ENCODE data around the gene SERPINB11. TPM values are rescaled to one million over a fixed set of nuclear protein-coding genes. Genes with fewer than 3 reads are reported as not detected.
"Not testable (repeated sequence)": the region's sequence is repeated elsewhere in the genome, so short reads cannot be mapped to it uniquely, and the experiment has no call there.

The SERPINB11 gene
- polyA plus RNA-seq, 4 donors: not detected

GRCh38 chr18:63725682-63726480, 23.1 kb downstream of the SERPINB11 start:
- peak in 1 of 4 donors; percentile 21 for DNase-seq (ENCODE audit: low read depth in 4 of 4, low spot score in 3 of 4)

DNA sequence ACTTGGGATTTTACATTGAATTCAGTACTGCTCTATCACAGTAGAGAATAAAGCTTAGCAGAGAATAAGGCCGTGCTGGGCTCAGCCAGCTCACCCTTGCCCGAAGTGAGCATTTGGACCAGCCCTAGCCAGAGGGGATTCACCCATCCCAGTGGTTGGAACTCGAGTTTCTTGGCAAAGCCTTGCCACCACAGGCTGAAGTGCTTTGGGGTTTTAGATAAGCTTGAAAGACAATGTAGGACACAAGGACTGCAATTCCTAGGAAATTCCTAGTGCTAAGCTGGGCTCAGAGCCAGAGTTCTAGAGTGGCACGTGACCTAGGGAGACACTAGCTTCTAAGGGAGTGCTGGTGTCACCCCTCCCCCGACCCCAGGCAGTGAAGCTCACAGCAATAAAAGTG, 28.0 kb downstream of the SERPINB11 start:
- no peak for DNase-seq (ENCODE audit: low read depth in 4 of 4, low spot score in 3 of 4)

GRCh38 chr18:63731215-63731614, 28.5 kb downstream of the SERPINB11 start:
- no peak for DNase-seq (ENCODE audit: low read depth in 4 of 4, low spot score in 3 of 4)

DNA sequence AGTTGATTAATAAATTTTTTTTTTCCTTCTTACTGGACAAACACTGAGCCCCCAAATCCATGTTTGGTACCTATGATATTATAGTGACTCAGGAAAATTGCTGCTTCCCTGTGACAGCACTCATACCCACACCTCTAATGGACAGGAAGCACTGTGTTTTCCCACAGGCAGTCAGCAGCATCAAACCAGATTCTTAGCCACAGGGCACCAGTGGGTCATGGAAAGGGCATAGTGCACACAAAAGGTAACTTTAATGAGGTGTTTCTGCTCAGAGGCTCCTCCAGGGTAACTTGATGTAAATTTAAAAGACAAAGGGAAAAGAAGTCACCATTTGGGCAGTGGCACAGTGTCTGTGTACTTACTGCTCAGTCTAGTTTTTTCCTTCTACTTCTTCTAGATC, 34.1 kb downstream of the SERPINB11 start:
- DNase-seq (ENCODE audit: low read depth in 4 of 4, low spot score in 3 of 4): no peak

GRCh38 chr18:63741769-63742168, 39.0 kb downstream of the SERPINB11 start:
- no peak for DNase-seq (ENCODE audit: low read depth in 4 of 4, low spot score in 3 of 4)

DNA sequence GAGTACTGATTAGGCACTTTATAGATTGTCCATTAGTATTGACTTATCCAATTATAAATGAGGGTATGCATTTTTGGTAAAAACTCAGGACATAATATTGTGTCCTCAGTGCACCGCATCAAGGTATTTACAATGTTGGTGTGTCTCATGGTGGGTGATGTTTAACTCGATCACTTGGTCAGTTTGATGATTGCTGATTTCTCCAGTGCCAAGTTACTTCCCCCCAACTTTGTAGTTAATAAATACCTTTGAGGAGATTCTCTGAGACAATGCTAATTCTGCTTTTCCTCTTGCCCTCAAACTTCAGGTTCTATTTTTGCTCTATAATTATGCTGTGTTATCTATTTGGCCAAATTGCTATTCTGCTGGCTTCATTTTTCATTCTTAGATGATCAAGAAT, 44.2 kb downstream of the SERPINB11 start:
- DNase-seq (ENCODE audit: low read depth in 4 of 4, low spot score in 3 of 4): no peak

DNA sequence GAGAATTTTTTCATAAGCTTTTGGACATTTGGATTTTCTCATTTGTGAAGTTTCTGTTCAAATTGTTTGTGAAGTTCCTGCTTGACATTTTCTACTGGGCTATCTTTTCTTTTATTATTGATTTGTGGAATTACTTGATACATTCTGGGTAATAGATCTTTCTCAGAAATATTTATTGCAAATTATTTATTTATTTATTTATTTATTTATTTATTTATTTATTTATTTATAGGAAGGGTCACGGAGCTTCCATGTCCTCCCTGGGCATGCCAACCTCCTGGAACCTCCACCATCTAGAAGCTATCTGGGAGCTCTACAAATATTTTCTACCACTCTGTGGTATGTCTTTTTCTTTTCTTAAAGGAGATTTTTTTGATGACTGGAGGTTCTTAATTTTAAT, 46.7 kb downstream of the SERPINB11 start:
- DNase-seq (ENCODE audit: low read depth in 4 of 4, low spot score in 3 of 4): no peak

- no peak for DNase-seq (ENCODE audit: low read depth in 4 of 4, low spot score in 3 of 4)
Observed at GRCh38 chr18:63752636-63753035, 49.9 kb downstream of the SERPINB11 start.

- no peak for DNase-seq (ENCODE audit: low read depth in 4 of 4, low spot score in 3 of 4)
Observed at GRCh38 chr18:63753676-63754075, 50.9 kb downstream of the SERPINB11 start.

- no peak for DNase-seq (ENCODE audit: low read depth in 4 of 4, low spot score in 3 of 4)
Observed at GRCh38 chr18:63757541-63757940, 54.8 kb downstream of the SERPINB11 start.

DNA sequence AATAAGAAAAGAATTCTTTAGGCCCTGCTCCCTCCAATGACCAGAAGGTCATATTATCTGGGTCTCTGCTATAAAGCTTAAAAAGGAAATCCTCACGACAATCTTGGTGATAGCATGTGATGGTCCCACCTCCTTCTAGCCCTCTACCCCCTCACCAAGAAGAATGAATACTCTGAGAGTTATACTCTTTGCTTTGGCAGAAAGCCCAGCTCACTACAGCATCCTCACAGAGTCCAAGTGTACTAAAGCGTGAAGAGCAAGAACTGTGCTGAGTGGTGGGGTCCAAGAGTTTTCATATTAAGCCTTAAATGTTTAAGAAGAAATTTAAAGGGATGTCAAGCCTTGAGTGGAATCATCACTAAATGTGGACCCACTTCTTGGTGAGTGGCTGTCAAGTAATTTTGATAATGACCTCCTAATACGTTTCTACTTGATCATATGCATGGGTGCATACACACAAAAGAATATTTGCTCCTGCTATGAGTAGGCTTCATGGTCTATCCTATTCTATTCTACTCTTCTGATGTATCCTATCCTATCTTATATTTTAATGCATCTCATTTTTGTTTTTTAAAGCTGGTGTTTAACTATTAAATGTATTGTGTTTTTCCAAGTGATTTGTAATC, 56.0 kb downstream of the SERPINB11 start:
- peak in 1 of 4 donors; percentile 10 for DNase-seq (ENCODE audit: low read depth in 4 of 4, low spot score in 3 of 4)

GRCh38 chr18:63759786-63760185, 57.0 kb downstream of the SERPINB11 start:
- DNase-seq (ENCODE audit: low read depth in 4 of 4, low spot score in 3 of 4): not testable (repeated sequence)

GRCh38 chr18:63762518-63762917, 59.8 kb downstream of the SERPINB11 start:
- DNase-seq (ENCODE audit: low read depth in 4 of 4, low spot score in 3 of 4): no peak

GRCh38 chr18:63763831-63764600, 61.3 kb downstream of the SERPINB11 start:
- DNase-seq (ENCODE audit: low read depth in 4 of 4, low spot score in 3 of 4): no peak

GRCh38 chr18:63765837-63766236, 63.1 kb downstream of the SERPINB11 start:
- no peak for DNase-seq (ENCODE audit: low read depth in 4 of 4, low spot score in 3 of 4)

Other genes with a start within 250 kb of the SERPINB11 start
- under 1 TPM in 2 of 4 donors, not detected in 2; 0.04 to 0.09 TPM for gene SERPINB5, start 226.0 kb upstream of the SERPINB11 start, polyA plus RNA-seq (ENCODE audit: insufficient read length in 4 of 4)
- not detected for gene SERPINB12, start 160.6 kb upstream of the SERPINB11 start, polyA plus RNA-seq (ENCODE audit: insufficient read length in 4 of 4)
- gene SERPINB13, start 115.6 kb upstream of the SERPINB11 start, polyA plus RNA-seq (ENCODE audit: insufficient read length in 4 of 4): not detected
- gene SERPINB4, start 58.7 kb upstream of the SERPINB11 start, polyA plus RNA-seq (ENCODE audit: insufficient read length in 4 of 4): under 1 TPM in 1 of 4 donors, not detected in 3; 0.23 TPM
- under 1 TPM in 2 of 4 donors, not detected in 2; 0.11 to 0.17 TPM for gene SERPINB3, start 41.1 kb upstream of the SERPINB11 start, polyA plus RNA-seq (ENCODE audit: insufficient read length in 4 of 4)
- gene SERPINB7, start 72.5 kb downstream of the SERPINB11 start, polyA plus RNA-seq (ENCODE audit: insufficient read length in 4 of 4): under 1 TPM; 0.40 to 0.92 (median 0.59) TPM
- under 1 TPM in 2 of 4 donors, not detected in 2; 0.20 to 0.23 TPM for gene SERPINB2, start 184.7 kb downstream of the SERPINB11 start, polyA plus RNA-seq (ENCODE audit: insufficient read length in 4 of 4)
- under 1 TPM in 3 of 4 donors, not detected in 1; 0.11 to 0.26 (median 0.22) TPM for gene SERPINB10, start 205.0 kb downstream of the SERPINB11 start, polyA plus RNA-seq (ENCODE audit: insufficient read length in 4 of 4)
- 1 to 10 TPM; 1.1 to 3.2 (median 1.9) TPM for gene HMSD, start 246.3 kb downstream of the SERPINB11 start, polyA plus RNA-seq (ENCODE audit: insufficient read length in 4 of 4)